Measurements from ENCODE around the gene BTBD10. TPM values are rescaled to one million over a fixed set of nuclear protein-coding genes. Genes with fewer than 3 reads are reported as not detected.
A peak's percentile ranks its signal among the peaks of the same experiment; 100 is the strongest.

Gene BTBD10
- total RNA-seq, 2 experiments from 2014 or later = 17.5 to 20.5 TPM

GRCh38 chr11:13352711-13353110 lies 110.3 kb downstream of the BTBD10 start:
- intact Hi-C loops (cut with micrococcal nuclease) = no loop called here
- Mint-ChIP-seq H3K9me3 (no peaks in the 10 kb centered on the region), H3K27me3 (no peaks in the 10 kb centered on the region), H3K4me3 (no peak overlapping the region), H3K36me3 (ENCODE audit: low read depth) (peaks cover 1% of the 10 kb centered on the region), H3K4me1 (ENCODE audit: low read depth) (peaks cover 15% of the 10 kb centered on the region), H3K27ac (no peak overlapping the region)
- ChIA-PET CTCF (interaction anchor here (2.3 to 3.2 kb wide), 4 partner anchors 8 to 113 kb away, joined by 5 to 19 read pairs (median 6); no protein-coding TSS in a partner anchor), POLR2A (no interaction called here)
- TF ChIP-seq CTCF (IDR thresholded peaks at IDR 0.05) = no peak
- DNase-seq = no peak
- ATAC-seq = no peak

GRCh38 chr11:13349581-13349980 lies 113.4 kb downstream of the BTBD10 start:
- H3K27ac Mint-ChIP-seq = no peak overlapping the region
- intact Hi-C loops (cut with micrococcal nuclease) = loop anchor here (10.0 kb wide), 2 partner anchors 95 to 385 kb away; no protein-coding TSS in a partner anchor
- DNase-seq (no peak), ATAC-seq (no peak)
- CTCF ChIA-PET = interaction anchor here (0.7 to 1.6 kb wide), 6 partner anchors 12 to 166 kb away, joined by 3 to 5 read pairs (median 4); no protein-coding TSS in a partner anchor
- TF ChIP-seq CTCF (IDR thresholded peaks at IDR 0.05) = no peak
- no peaks in the 10 kb centered on the region for H3K27me3 Mint-ChIP-seq
- H3K36me3 Mint-ChIP-seq (ENCODE audit: low read depth) = no peaks in the 10 kb centered on the region
- H3K4me3 Mint-ChIP-seq = no peak overlapping the region
- peaks cover 17% of the 10 kb centered on the region for H3K4me1 Mint-ChIP-seq (ENCODE audit: low read depth)
- H3K9me3 Mint-ChIP-seq = no peaks in the 10 kb centered on the region
- POLR2A ChIA-PET = no interaction called here

- no peaks in the 10 kb centered on the region for H3K27me3 Mint-ChIP-seq
- H3K36me3 Mint-ChIP-seq (ENCODE audit: low read depth) = no peaks in the 10 kb centered on the region
- intact Hi-C loops (cut with micrococcal nuclease) = loop anchor here (10.0 kb wide), 2 partner anchors 94 to 384 kb away; no protein-coding TSS in a partner anchor
- TF ChIP-seq CTCF (IDR thresholded peaks at IDR 0.05) = no peak
- ChIA-PET CTCF (interaction anchor here (1.0 to 1.5 kb wide), 3 partner anchors 11 to 13 kb away, joined by 3 to 5 read pairs (median 3); no protein-coding TSS in a partner anchor), POLR2A (no interaction called here)
- ATAC-seq (no peak), DNase-seq (no peak)
- H3K4me3 Mint-ChIP-seq = no peak overlapping the region
- H3K27ac Mint-ChIP-seq = peak overlapping the region; percentile 73
- H3K9me3 Mint-ChIP-seq = no peaks in the 10 kb centered on the region
- peaks cover 19% of the 10 kb centered on the region for H3K4me1 Mint-ChIP-seq (ENCODE audit: low read depth)
Observed at GRCh38 chr11:13349046-13349445, 114.0 kb downstream of the BTBD10 start.

- ChIA-PET CTCF (interaction anchor here (1.0 to 5.7 kb wide), 3 partner anchors 13 to 383 kb away, joined by 3 to 53 read pairs (median 9); no protein-coding TSS in a partner anchor), POLR2A (no interaction called here)
- Mint-ChIP-seq H3K36me3 (ENCODE audit: low read depth) (no peaks in the 10 kb centered on the region), H3K9me3 (no peaks in the 10 kb centered on the region), H3K27me3 (no peaks in the 10 kb centered on the region), H3K4me1 (ENCODE audit: low read depth) (peaks cover 21% of the 10 kb centered on the region), H3K4me3 (no peak overlapping the region), H3K27ac (peak overlapping the region; percentile 73)
- intact Hi-C loops (cut with micrococcal nuclease) = loop anchor here (10.0 kb wide), 2 partner anchors 94 to 384 kb away; no protein-coding TSS in a partner anchor
- TF ChIP-seq CTCF (IDR thresholded peaks at IDR 0.05) = no peak
- DNase-seq (no peak), ATAC-seq (peak; percentile 28)
Observed at GRCh38 chr11:13348305-13348704, 114.7 kb downstream of the BTBD10 start.

GRCh38 chr11:13347901-13348300 lies 115.1 kb downstream of the BTBD10 start:
- no peaks in the 10 kb centered on the region for H3K36me3 Mint-ChIP-seq (ENCODE audit: low read depth)
- no peaks in the 10 kb centered on the region for H3K27me3 Mint-ChIP-seq
- CTCF ChIA-PET = interaction anchor here (1.0 to 5.7 kb wide), 3 partner anchors 13 to 383 kb away, joined by 3 to 53 read pairs (median 9); no protein-coding TSS in a partner anchor
- H3K4me1 Mint-ChIP-seq (ENCODE audit: low read depth) = peaks cover 21% of the 10 kb centered on the region
- DNase-seq (no peak), ATAC-seq (no peak)
- intact Hi-C loops (cut with micrococcal nuclease) = loop anchor here (10.0 kb wide), 2 partner anchors 93 to 383 kb away; no protein-coding TSS in a partner anchor
- H3K9me3 Mint-ChIP-seq = no peaks in the 10 kb centered on the region
- peak overlapping the region; percentile 73 for H3K27ac Mint-ChIP-seq
- no peak for TF ChIP-seq CTCF (IDR thresholded peaks at IDR 0.05)
- H3K4me3 Mint-ChIP-seq = no peak overlapping the region
- POLR2A ChIA-PET = no interaction called here

All from activated CD8-positive, alpha-beta T cell treated with anti-CD3 and anti-CD28 coated beads for 36 hours (primary cell).